Astrocyte (in vitro differentiated cells and primary cell): ENCODE measurements around the gene ZNF808.

Experiments
- EZH2 ChIP-seq: IDR thresholded peaks from 2 replicates; pipeline ENCODE4 v1.6.1; 2012; ENCODE audit warnings: mild to moderate bottlenecking, low read length, inconsistent platforms; ENCODE audit not compliant: insufficient read depth
- TF ChIP-seq, protein P1 (sequence below): IDR thresholded peaks from 2 replicates; pipeline ENCODE4 v1.5.1; 2011; ENCODE audit warnings: low read depth, mild to moderate bottlenecking, inconsistent platforms, low read length, moderate library complexity; ENCODE audit not compliant: insufficient read depth

DNA sequence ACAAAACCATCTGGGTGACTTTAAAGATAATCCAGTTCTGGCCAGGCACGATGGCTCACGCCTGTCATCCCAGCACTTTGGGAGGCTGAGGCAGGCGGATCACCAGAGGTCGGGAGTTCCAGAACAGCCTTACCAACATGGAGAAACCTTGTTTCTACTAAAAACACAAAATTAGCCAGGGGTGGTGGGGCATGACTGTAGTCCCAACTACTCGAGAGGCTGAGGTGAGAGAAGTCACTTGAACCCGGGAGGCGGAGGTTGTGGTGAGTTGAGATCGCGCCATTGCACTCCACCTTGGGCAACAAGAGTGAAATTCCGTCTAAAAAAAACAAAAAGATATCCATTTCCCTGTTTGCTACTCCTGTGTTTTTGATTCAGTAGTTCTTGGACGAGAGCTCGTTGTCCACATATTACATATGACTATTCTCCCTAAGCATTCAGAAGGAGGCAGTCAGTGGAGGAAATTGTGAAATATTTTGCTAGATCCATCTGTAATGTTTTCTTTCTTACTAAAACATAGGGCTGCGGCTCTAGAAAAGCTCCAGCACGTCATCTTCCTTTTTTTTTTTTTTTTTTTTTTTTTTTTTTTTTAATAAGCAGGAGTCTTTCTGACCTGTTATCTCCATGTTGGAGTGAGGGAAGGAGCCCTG is 76.2 kb downstream of the ZNF808 start:
- TF ChIP-seq, protein P1, sequence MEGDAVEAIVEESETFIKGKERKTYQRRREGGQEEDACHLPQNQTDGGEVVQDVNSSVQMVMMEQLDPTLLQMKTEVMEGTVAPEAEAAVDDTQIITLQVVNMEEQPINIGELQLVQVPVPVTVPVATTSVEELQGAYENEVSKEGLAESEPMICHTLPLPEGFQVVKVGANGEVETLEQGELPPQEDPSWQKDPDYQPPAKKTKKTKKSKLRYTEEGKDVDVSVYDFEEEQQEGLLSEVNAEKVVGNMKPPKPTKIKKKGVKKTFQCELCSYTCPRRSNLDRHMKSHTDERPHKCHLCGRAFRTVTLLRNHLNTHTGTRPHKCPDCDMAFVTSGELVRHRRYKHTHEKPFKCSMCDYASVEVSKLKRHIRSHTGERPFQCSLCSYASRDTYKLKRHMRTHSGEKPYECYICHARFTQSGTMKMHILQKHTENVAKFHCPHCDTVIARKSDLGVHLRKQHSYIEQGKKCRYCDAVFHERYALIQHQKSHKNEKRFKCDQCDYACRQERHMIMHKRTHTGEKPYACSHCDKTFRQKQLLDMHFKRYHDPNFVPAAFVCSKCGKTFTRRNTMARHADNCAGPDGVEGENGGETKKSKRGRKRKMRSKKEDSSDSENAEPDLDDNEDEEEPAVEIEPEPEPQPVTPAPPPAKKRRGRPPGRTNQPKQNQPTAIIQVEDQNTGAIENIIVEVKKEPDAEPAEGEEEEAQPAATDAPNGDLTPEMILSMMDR = no peak
- TF ChIP-seq EZH2 = no peak
